KOPT-K1 (cell line): ENCODE measurements around the gene CLTRN.

Experiments
- H3K27ac ChIP-seq: fragments of 200-600 bp; sonication (generic); 2 replicates; pipeline ENCODE4 v1.5.1; 2016; ENCODE audit warnings: antibody characterized with exemption, mild to moderate bottlenecking, low read depth, low read length; ENCODE audit not compliant: poor library complexity, severe bottlenecking
- H3K36me3 ChIP-seq: fragments of 200-600 bp; sonication (generic); 2 replicates; pipeline ENCODE4 v1.5.1; 2017; ENCODE audit warnings: antibody characterized with exemption, mild to moderate bottlenecking, low read length, moderate library complexity; ENCODE audit not compliant: insufficient read depth
- H3K9me3 ChIP-seq: fragments of 200-600 bp; sonication (generic); 2 replicates; pipeline ENCODE4 v1.5.1; 2017; ENCODE audit warnings: antibody characterized with exemption, low read length, mild to moderate bottlenecking; ENCODE audit not compliant: insufficient read depth, poor library complexity, severe bottlenecking

Gene CLTRN

DNA sequence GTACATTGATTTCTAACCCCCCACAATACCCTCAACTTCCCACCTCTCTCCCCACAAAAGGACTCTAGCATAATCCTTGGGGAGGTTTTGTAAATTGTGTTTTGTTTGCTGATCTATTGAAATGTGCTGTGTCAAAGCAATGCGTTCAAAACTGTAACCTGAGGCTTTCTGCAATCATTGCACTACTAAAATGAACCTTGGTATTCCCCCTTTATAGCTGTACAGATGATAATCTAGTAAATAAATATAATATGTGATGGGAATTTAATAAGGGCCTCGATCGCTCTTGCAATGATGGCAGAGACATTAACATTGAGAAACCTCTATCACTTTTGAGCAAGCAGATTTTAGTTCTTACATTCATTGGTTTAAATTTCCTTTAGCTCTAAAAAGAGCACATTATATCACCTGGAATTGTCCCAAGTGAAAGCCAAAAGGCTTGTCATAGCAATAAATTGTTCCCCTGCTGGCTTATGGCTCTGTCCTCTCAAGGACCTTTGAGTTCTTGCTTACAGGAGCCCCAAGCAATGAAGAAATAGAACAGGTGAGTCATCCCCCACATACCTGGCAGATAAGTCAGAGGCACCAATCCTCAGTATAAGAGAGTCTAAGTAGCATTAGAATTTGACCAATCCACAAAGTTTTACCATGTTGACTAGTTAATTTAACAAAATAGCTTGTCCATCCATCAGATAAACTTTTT, 45.4 kb downstream of the CLTRN start:
- H3K9me3 ChIP-seq, result no peaks in the 10 kb centered on the region
- H3K36me3 ChIP-seq, result no peaks in the 10 kb centered on the region
- no peak overlapping the region for H3K27ac ChIP-seq

DNA sequence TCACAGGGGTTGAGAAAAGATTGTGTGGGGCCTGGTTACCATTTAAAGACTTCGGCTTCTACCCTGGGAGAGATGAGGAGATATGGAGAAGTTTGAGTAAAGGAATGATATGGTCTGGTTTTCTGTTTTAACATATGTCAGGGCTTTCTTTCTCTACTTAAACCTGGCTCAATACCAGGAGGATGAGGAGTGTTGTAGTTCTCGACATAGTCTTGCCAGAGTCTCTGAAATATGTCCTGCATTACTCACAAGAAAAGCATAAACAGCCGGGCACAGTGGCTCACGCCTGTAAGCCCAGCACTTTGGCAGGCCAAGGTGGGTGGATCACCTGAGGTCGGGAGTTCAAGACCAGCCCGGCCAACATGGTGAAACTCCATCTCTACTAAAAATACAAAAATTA, 47.5 kb downstream of the CLTRN start:
- H3K9me3 ChIP-seq, result no peaks in the 10 kb centered on the region
- no peak overlapping the region for H3K27ac ChIP-seq
- H3K36me3 ChIP-seq, result no peaks in the 10 kb centered on the region

GRCh38 chrX:15616531-15616930, 48.1 kb downstream of the CLTRN start:
- Histone ChIP-seq H3K27ac (no peak overlapping the region), H3K36me3 (no peaks in the 10 kb centered on the region), H3K9me3 (no peaks in the 10 kb centered on the region)

DNA sequence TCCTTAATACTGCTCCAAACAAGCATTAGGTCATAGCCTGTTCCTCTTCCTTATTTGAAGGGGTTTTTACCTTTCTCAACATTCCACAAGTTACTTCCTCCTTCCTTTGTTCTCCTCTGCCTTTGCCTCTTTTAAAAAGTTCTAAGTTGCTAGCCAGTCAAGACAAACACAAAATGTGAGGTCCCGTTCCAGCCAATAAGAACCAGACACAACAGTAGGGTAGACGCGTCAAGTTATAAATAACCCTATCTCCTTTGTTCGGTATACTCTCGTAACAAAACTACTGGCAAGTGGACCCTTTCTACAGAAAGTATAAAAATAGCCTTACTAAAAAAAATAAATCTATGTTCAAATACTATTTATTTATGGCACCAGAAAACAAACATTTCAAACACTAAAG, 57.5 kb downstream of the CLTRN start:
- Histone ChIP-seq H3K36me3 (no peaks in the 10 kb centered on the region), H3K9me3 (no peaks in the 10 kb centered on the region), H3K27ac (no peak overlapping the region)

- Histone ChIP-seq H3K27ac (no peak overlapping the region), H3K36me3 (no peaks in the 10 kb centered on the region), H3K9me3 (no peaks in the 10 kb centered on the region)
Measured at GRCh38 chrX:15606136-15606535, 58.5 kb downstream of the CLTRN start.

GRCh38 chrX:15605226-15605625, 59.4 kb downstream of the CLTRN start:
- H3K36me3 ChIP-seq, result no peaks in the 10 kb centered on the region
- no peak overlapping the region for H3K27ac ChIP-seq
- no peaks in the 10 kb centered on the region for H3K9me3 ChIP-seq

DNA sequence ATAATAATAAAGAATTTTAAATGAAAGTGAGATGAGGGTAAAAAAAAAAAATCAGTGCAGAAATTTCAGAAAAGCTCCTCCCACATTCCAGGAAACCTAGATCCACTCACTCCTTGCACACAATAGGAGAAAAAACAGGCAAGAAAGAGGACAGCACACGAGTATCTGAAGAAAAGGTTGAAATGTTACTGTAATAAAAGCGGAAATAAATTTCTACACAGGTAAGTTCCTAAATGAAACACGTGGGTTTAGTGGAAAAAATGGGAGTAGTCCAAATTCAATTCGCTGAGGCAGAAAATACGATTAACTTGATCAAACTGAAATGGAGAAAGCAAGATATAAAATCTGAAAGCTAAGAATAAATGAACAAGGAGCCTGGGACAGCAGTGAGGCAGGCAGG, 61.8 kb downstream of the CLTRN start:
- Histone ChIP-seq H3K27ac (no peak overlapping the region), H3K9me3 (no peaks in the 10 kb centered on the region), H3K36me3 (no peaks in the 10 kb centered on the region)

GRCh38 chrX:15601932-15602331, 62.7 kb downstream of the CLTRN start:
- Histone ChIP-seq H3K36me3 (no peaks in the 10 kb centered on the region), H3K9me3 (no peaks in the 10 kb centered on the region), H3K27ac (no peak overlapping the region)

DNA sequence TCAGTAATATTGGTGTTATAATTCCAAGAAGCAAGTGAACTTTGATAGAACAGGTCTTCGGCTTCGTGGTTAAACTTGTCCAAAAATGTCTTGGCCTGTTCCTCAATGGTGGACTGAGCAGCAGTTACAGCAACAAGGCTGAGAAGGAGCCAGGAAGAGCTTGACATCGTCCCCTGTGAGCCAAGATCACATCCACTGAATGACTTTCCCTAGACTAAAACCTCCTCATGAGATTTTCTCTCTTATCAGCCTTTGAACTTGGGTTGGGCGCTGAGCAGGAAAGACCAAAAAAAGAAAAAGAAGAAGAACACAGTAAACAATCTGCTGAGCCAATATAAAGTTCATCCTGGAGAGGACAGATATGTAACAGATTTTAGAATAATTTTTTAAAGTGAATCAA, 63.9 kb downstream of the CLTRN start, which contains the start of gene ACE2:
Gene ACE2, minus strand, starts transcription at position 216 of the 400 bp plus-strand sequence. Its CDS starts 49 bp downstream, at position 167.
- Histone ChIP-seq H3K36me3 (no peaks in the 10 kb centered on the region), H3K27ac (no peak within 1 kb of the TSS), H3K9me3 (no peaks in the 10 kb centered on the region)

DNA sequence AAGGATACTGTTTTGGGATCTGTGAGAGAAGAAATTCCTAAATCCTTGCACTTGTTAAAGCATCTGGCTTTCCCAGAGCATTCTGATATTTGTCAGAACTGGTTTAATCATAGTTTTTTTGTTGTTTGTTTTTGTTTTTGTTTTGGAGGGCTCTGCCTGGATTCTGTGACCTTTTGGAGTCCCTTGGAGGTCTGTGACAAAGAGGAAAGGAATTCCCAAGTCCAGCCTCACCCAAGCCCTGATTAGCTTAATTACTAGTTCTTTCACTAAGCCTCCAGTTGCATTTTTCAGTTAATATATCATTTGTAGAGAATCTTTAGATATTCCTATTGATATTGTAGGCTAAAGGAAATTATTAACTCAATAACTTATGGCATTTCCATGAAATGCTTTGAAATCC, 64.6 kb downstream of the CLTRN start:
- H3K27ac ChIP-seq, result no peak overlapping the region
- no peaks in the 10 kb centered on the region for H3K36me3 ChIP-seq
- no peaks in the 10 kb centered on the region for H3K9me3 ChIP-seq

DNA sequence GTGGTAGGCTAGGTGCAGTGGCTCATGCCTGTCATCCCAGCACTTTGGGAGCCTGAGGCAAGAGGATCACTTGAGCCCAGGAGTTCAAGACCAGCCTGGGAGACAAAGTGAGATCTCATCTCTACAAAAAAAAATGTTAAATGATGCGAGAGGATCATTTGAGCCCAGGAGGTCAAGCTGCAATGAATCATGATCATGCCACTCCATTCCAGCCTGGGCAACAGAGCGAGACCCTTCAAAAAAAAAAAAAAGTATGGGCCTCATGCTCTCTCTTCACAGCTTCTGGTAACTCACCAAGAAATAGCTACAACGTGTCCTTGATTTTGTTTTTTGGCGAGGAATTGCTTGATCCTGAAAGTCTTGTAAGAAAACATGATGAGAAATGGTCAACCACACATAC, 65.1 kb downstream of the CLTRN start:
- H3K27ac ChIP-seq, result no peak overlapping the region

DNA sequence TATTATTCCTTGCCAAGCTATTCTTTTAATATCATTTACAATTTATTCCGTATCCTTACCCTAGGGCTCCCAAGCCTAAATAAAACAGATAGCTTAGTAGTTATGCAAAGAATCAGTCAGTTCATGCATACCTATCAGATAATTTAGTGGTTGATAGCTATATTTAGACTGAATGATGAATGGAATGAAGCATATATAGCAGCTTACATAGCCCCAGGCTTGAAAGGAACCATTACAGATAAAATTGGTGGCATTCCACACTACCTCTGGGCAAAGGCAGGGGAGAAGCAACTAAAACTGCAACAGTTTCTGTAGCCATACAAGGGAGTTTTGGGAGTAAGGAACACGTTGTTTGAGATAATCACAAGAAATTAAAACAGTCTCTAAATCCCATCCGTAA, 66.6 kb downstream of the CLTRN start:
- Histone ChIP-seq H3K36me3 (no peaks in the 10 kb centered on the region), H3K27ac (no peak overlapping the region), H3K9me3 (no peaks in the 10 kb centered on the region)

More for the DNA sequence above, 65.1 kb downstream of the CLTRN start:
- no peaks in the 10 kb centered on the region for H3K9me3 ChIP-seq
- H3K36me3 ChIP-seq, result no peaks in the 10 kb centered on the region

DNA sequence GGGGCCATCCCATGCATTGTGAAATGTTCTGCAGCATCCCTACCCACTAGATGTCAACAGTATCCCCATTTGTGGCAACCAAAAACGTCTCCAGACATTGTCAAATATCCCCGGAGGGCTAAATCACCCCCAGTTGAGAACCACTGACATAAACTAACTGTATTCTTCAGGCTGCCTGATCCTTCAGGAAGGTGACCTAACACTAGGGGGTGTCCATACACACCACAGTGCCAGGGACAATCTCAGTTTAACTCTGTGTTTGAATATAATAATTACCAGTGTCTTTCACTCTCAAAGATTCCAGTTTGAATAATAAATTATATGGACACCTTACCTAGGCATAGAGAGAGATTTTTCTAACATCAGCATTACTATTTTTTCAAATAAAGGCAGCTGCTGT, 70.2 kb downstream of the CLTRN start:
- Histone ChIP-seq H3K9me3 (no peaks in the 10 kb centered on the region), H3K27ac (no peak overlapping the region), H3K36me3 (no peaks in the 10 kb centered on the region)

DNA sequence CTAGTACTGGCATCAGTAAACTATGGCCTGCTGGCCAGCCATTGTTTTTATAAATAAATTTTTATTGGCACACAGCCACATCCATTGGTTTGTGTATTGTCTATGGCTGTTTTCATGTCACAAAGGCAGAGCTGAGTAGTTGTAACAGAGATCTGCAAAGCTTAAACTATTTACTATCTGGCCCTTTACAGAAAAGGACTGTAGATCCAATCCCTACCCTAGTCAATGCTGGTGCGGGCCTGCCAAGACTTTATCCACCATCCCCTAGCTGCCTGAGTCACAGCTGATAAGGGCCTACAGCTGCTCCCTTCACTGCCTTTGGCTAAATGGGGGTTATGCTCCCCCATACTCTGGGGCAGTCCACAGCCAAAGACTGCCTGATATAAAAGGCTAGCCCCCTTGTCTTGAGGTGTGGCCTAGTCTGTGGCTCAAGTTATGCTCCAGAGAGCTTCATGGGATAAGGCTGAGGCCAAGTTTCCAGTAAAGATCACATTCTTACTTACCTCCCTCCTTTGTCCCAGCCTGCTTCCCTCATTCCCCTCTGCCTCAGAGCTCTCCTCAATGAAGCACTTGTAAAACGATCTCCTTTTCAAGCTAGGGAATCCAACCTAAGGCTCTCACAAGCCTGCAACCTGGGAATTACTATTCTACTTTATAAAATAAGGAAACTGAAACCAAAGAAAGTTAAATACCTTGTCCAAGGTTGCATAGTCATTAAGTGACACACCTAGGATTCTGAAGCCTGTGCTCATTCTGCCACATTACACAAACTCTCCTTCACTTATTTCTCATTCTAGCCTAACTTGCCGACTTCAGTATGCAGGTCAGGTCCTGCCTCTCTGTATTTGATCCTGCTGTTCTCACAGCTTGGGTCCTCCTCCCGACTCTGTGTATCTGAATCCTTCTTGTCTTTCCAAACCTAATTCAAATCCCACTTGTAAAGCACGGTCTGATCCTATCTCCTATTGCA, 84.5 kb downstream of the CLTRN start:
- H3K27ac ChIP-seq, result no peak overlapping the region
- H3K9me3 ChIP-seq, result no peaks in the 10 kb centered on the region
- no peaks in the 10 kb centered on the region for H3K36me3 ChIP-seq
